ENCODE measurements around the gene AOAH.

Gene AOAH

DNA sequence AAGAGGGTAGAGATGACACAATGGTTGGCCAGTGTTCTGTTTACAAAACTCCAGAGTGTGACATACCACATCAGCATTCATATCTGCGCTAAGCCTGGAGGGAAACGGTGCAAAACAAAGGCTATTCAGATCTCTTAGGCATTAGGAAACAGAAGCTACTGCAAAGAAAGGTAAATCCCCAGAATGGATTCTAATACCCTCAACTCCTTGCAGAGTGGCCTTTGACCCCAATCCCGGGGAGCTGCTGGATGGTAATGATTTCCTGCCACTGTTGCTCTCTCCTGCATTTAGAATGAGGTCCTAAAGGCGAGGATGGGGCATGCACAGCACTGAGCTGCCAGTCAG, 65.2 kb downstream of the AOAH start:
- no peaks in the 10 kb centered on the region for H3K79me2 ChIP-seq (ENCODE audit: insufficient read depth, low read length)
- no peak for DNase-seq
- no peak overlapping the region for H3K4me2 ChIP-seq (ENCODE audit: insufficient read depth, low read length)
- no peak overlapping the region for H2AFZ ChIP-seq (ENCODE audit: low read depth, low read length)
- no peaks in the 10 kb centered on the region for H4K20me1 ChIP-seq (ENCODE audit: insufficient read depth, low read length)
- H3K4me1 ChIP-seq (ENCODE audit: insufficient read depth, low read length): peaks cover 1% of the 10 kb centered on the region; the same call in 1 of the 2 replicates
- no peak overlapping the region for H3K4me3 ChIP-seq (ENCODE audit: low read depth in 1 of 2, low read length in 2 of 2)
- TF ChIP-seq, protein P1, sequence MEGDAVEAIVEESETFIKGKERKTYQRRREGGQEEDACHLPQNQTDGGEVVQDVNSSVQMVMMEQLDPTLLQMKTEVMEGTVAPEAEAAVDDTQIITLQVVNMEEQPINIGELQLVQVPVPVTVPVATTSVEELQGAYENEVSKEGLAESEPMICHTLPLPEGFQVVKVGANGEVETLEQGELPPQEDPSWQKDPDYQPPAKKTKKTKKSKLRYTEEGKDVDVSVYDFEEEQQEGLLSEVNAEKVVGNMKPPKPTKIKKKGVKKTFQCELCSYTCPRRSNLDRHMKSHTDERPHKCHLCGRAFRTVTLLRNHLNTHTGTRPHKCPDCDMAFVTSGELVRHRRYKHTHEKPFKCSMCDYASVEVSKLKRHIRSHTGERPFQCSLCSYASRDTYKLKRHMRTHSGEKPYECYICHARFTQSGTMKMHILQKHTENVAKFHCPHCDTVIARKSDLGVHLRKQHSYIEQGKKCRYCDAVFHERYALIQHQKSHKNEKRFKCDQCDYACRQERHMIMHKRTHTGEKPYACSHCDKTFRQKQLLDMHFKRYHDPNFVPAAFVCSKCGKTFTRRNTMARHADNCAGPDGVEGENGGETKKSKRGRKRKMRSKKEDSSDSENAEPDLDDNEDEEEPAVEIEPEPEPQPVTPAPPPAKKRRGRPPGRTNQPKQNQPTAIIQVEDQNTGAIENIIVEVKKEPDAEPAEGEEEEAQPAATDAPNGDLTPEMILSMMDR (IDR thresholded peaks at IDR 0.05; ENCODE audit: borderline replicate concordance, extremely low read depth, low read length, poor library complexity, severe bottlenecking): no peak
- TF ChIP-seq EZH2 (IDR thresholded peaks at IDR 0.05; ENCODE audit: borderline replicate concordance, low read depth, low read length, severe bottlenecking): no peak
- no peak overlapping the region for H3K9ac ChIP-seq (ENCODE audit: low read depth, low read length)
- no peak for ATAC-seq (ENCODE audit: insufficient read depth, low read depth)
- no peak overlapping the region for H3K27ac ChIP-seq (ENCODE audit: low read length)
- no peaks in the 10 kb centered on the region for H3K36me3 ChIP-seq (ENCODE audit: insufficient read depth, low read length)
- no peaks in the 10 kb centered on the region for H3K9me3 ChIP-seq (ENCODE audit: insufficient read depth, low read length, severe bottlenecking)
- H3K27me3 ChIP-seq (ENCODE audit: insufficient read depth, low read length, poor library complexity): no peaks in the 10 kb centered on the region

DNA sequence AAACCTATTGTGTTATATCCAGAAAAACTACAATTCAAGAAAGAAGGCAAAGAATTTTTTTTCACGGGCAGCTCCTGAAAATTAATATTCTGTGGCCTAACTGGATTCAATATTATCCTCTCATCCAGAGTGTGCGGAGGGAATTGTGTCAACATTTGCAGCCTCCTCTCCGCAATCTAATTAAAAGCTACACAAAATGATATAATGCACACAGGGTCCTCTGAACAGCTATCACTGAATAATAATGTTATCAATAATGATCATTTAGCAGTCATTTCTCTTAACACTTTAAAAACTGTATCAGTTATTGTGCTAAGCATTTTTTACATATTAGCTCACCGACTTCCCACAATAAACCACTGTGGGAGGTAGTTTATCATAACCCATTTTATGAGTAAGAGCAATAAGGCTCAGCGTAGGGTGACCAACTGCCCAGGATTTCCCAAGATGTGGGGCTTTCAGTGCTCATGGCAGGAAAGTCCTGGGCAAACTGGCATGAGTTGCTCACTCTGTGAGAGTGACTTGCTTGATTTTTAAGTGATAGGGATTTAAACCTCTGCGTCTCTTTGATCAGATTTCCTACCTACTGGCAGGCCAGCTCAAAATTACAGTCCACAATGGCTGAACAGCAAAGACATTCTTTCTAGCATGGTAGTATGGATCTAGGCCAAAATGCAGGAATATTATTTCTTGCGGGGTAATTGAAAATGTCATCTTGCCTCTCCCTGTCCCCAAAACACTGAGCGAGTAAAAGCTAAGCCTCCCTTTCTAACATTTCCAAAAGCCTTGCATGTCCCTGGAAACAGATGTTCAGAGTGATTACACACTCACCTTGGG, 65.7 kb downstream of the AOAH start:
- Histone ChIP-seq H3K9ac (ENCODE audit: low read depth, low read length) (no peak overlapping the region), H3K9me3 (ENCODE audit: insufficient read depth, low read length, severe bottlenecking) (no peaks in the 10 kb centered on the region), H2AFZ (ENCODE audit: low read depth, low read length) (no peak overlapping the region), H4K20me1 (ENCODE audit: insufficient read depth, low read length) (no peaks in the 10 kb centered on the region), H3K27me3 (ENCODE audit: insufficient read depth, low read length, poor library complexity) (no peaks in the 10 kb centered on the region), H3K79me2 (ENCODE audit: insufficient read depth, low read length) (no peaks in the 10 kb centered on the region), H3K4me3 (ENCODE audit: low read depth in 1 of 2, low read length in 2 of 2) (no peak overlapping the region), H3K4me1 (ENCODE audit: insufficient read depth, low read length) (peaks cover 7% of the 10 kb centered on the region), H3K4me2 (ENCODE audit: insufficient read depth, low read length) (no peak overlapping the region), H3K27ac (ENCODE audit: low read length) (no peak overlapping the region), H3K36me3 (ENCODE audit: insufficient read depth, low read length) (no peaks in the 10 kb centered on the region)
- TF ChIP-seq, protein P1 (IDR thresholded peaks at IDR 0.05; ENCODE audit: borderline replicate concordance, extremely low read depth, low read length, poor library complexity, severe bottlenecking): no peak
- TF ChIP-seq EZH2 (IDR thresholded peaks at IDR 0.05; ENCODE audit: borderline replicate concordance, low read depth, low read length, severe bottlenecking): no peak
- no peak for DNase-seq
- ATAC-seq (ENCODE audit: insufficient read depth, low read depth): no peak

DNA sequence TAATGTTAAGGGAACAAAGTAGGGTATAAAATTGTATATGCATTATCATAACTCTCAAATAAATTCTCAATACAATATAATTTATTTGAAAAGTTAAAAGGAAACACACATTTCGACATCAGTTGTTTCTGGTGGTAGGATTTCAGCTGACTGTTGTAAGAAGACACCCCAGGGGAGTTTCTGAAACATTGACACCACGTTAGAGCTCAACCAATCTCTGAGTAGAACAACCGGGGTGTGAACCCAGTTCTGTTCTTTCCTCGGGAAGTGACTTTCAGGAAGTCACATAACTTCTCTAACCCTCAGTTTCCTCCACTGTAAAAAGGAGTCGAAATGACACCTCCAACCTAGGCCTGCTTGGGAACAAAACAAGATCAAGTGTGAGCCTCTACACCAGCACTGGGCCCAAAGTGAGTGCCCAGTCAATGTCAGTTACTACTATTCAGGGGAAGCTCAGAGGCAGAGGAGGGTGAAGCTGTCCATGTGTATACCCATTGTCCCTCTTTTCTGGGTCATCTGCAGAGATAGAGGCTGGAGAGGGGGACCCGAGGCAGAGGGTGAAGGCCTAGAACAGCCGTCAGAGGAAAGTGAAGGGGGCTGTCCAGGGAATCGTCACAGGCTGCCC, 67.1 kb downstream of the AOAH start:
- H3K4me1 ChIP-seq (ENCODE audit: insufficient read depth, low read length): peaks cover 14% of the 10 kb centered on the region
- H3K9me3 ChIP-seq (ENCODE audit: insufficient read depth, low read length, severe bottlenecking): no peaks in the 10 kb centered on the region
- H3K27ac ChIP-seq (ENCODE audit: low read length): no peak overlapping the region
- no peaks in the 10 kb centered on the region for H3K36me3 ChIP-seq (ENCODE audit: insufficient read depth, low read length)
- no peak overlapping the region for H3K4me2 ChIP-seq (ENCODE audit: insufficient read depth, low read length)
- H3K79me2 ChIP-seq (ENCODE audit: insufficient read depth, low read length): no peaks in the 10 kb centered on the region
- H4K20me1 ChIP-seq (ENCODE audit: insufficient read depth, low read length): no peaks in the 10 kb centered on the region
- H3K4me3 ChIP-seq (ENCODE audit: low read depth in 1 of 2, low read length in 2 of 2): no peak overlapping the region
- no peak for DNase-seq
- TF ChIP-seq, protein P1 (IDR thresholded peaks at IDR 0.05; ENCODE audit: borderline replicate concordance, extremely low read depth, low read length, poor library complexity, severe bottlenecking): no peak
- TF ChIP-seq EZH2 (IDR thresholded peaks at IDR 0.05; ENCODE audit: borderline replicate concordance, low read depth, low read length, severe bottlenecking): no peak
- H3K27me3 ChIP-seq (ENCODE audit: insufficient read depth, low read length, poor library complexity): no peaks in the 10 kb centered on the region
- ATAC-seq (ENCODE audit: insufficient read depth, low read depth): no peak
- H3K9ac ChIP-seq (ENCODE audit: low read depth, low read length): no peak overlapping the region
- no peak overlapping the region for H2AFZ ChIP-seq (ENCODE audit: low read depth, low read length)

Data from DND-41 (cell line).